CD4-positive, alpha-beta T cell treated with Interleukin-21 for 1 hour (primary cell): ENCODE results near the gene JPH3.

Experiments
- DNase-seq: peaks from one replicate; pipeline ENCODE4 v3.0.0-alpha.2; 2020

Gene JPH3

GRCh38 chr16:87684711-87685404 is 82.5 kb downstream of the JPH3 start:
- DNase-seq = no peak

GRCh38 chr16:87685405-87685755 is 83.1 kb downstream of the JPH3 start:
- no peak for DNase-seq

GRCh38 chr16:87685766-87686165 is 83.5 kb downstream of the JPH3 start:
- DNase-seq = no peak

GRCh38 chr16:87686697-87687096 is 84.4 kb downstream of the JPH3 start:
- DNase-seq = no peak

GRCh38 chr16:87687126-87687910 is 85.0 kb downstream of the JPH3 start:
- no peak for DNase-seq

- no peak for DNase-seq
Observed at GRCh38 chr16:87687998-87688529, 85.8 kb downstream of the JPH3 start.

GRCh38 chr16:87688876-87689815 is 86.8 kb downstream of the JPH3 start:
- no peak for DNase-seq

GRCh38 chr16:87689956-87690465 is 87.7 kb downstream of the JPH3 start:
- no peak for DNase-seq

GRCh38 chr16:87690911-87691685 is 88.8 kb downstream of the JPH3 start:
- no peak for DNase-seq

GRCh38 chr16:87691686-87692079 is 89.4 kb downstream of the JPH3 start:
- DNase-seq = no peak

GRCh38 chr16:87692176-87692575 is 89.9 kb downstream of the JPH3 start:
- no peak for DNase-seq

GRCh38 chr16:87692756-87693155 is 90.4 kb downstream of the JPH3 start:
- DNase-seq = no peak

- DNase-seq = no peak
Observed at GRCh38 chr16:87693827-87694226, 91.5 kb downstream of the JPH3 start.

GRCh38 chr16:87694441-87695125 is 92.3 kb downstream of the JPH3 start:
- DNase-seq = no peak

- no peak for DNase-seq
Observed at GRCh38 chr16:87695534-87695933, 93.2 kb downstream of the JPH3 start.

- no peak for DNase-seq
Observed at GRCh38 chr16:87696726-87697125, 94.4 kb downstream of the JPH3 start.

- no peak for DNase-seq
Observed at GRCh38 chr16:87697256-87697655, 94.9 kb downstream of the JPH3 start.

GRCh38 chr16:87697792-87698191 is 95.5 kb downstream of the JPH3 start:
- DNase-seq = no peak

GRCh38 chr16:87698241-87698640 is 95.9 kb downstream of the JPH3 start:
- DNase-seq = no peak

- no peak for DNase-seq
Observed at GRCh38 chr16:87698676-87699199, 96.4 kb downstream of the JPH3 start.

- no peak for DNase-seq
Observed at GRCh38 chr16:87700406-87701077, 98.2 kb downstream of the JPH3 start.
